Activated naive CD4-positive, alpha-beta T cell treated with anti-CD3 and anti-CD28 coated beads, Interleukin-2, amount 10 ng/mL, durations not matched to agents 7 days and 5 days (primary cell): ENCODE measurements around the gene PID1.

Experiments used
- CTCF ChIA-PET: fragments of 350-600 bp; sonication (Branson Sonifier 250); formaldehyde crosslinking; loops from one replicate; lab custom pipeline; 2021; ENCODE audit warnings: antibody characterized with exemption; lab: Charles Lee
- DNase-seq: peaks from one replicate; pipeline ENCODE4 v3.0.0-alpha.2; 2020
- H3K27ac Mint-ChIP-seq: one replicate; pipeline ENCODE4 v1.8.0; 2021; ENCODE audit warnings: mild to moderate bottlenecking, moderate library complexity, mixed read lengths
- H3K27me3 Mint-ChIP-seq: one replicate; pipeline ENCODE4 v1.8.0; 2021; ENCODE audit warnings: mild to moderate bottlenecking, mixed read lengths
- H3K36me3 Mint-ChIP-seq: one replicate; pipeline ENCODE4 v1.8.0; 2021; ENCODE audit warnings: mixed read lengths
- H3K4me1 Mint-ChIP-seq: one replicate; pipeline ENCODE4 v1.8.0; 2021; ENCODE audit warnings: mixed read lengths
- H3K4me3 Mint-ChIP-seq: one replicate; pipeline ENCODE4 v1.8.0; 2021; ENCODE audit warnings: mild to moderate bottlenecking, moderate library complexity, mixed read lengths
- H3K9me3 Mint-ChIP-seq: one replicate; pipeline ENCODE4 v1.8.0; 2021; ENCODE audit warnings: mixed read lengths

The PID1 gene

DNA sequence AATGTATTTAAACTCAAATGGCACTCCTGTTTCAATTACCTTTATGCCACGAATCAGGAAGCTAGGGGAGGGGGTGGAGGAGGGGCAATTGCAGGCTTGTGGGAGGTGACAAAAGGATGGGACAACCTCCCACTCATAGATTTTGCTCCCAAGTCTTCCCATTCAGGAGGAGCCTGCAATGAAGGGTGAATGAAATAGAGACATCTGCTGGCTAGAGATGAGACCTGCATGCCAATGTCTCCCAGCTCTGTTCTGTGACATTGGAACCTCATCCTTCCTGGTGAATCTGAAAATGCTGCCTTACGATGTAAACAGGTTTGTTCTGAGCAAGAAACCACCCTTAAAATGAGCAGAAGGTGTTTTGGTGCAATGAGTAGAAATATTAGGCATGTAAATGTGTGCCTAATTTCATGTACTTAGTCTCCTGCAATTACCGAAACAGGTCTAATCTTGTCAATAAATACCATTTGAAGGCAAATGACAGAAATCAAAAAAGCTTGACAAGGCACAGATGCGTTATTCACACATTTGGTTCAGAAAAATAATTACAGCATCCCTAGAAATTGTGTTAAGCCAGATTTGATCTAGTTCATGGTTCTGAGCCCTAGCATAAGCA is 2.7 kb upstream of the PID1 start:
- Mint-ChIP-seq H3K9me3 (no peaks in the 10 kb centered on the region), H3K36me3 (no peaks in the 10 kb centered on the region), H3K4me3 (no peak overlapping the region), H3K27ac (no peak overlapping the region), H3K4me1 (no peaks in the 10 kb centered on the region), H3K27me3 (peaks cover 18% of the 10 kb centered on the region)
- CTCF ChIA-PET = interaction anchor here (0.5 to 2.1 kb wide), 5 partner anchors 17 to 1383 kb away, joined by 3 to 15 read pairs (median 3); no protein-coding TSS in a partner anchor
- DNase-seq = no peak

DNA sequence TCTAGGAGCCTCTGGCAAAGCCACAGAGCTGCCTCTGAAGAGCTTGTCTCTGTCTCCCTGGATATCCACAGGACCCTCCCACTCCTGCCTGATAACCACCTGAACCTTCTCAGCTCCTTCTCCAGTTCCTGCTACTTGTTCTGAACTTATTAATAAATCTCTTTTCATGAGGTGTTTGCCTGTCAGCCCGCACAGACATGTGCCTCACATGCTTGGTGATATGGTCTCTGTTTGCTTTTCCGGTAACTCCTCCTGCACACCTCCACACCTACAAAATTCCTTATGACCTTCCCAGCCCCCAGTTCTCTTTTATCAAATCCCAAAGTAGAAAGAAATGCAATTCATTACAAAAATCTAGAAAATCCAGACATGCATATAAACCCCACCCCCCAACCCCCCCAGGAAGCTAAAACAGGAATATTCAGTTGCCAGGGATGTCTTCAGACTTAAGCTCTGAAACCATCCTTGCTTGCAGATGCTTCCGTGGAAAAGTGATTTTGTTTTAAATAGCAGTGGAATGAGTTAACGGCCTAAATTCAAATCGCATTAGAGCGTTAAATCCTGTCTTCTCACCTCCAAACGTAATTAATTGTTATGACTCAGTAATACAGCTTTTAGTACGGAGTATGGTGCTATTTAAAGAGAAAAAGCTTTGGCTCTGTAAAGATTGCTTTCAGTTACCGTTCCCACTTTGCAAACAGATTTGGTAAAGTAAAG is 2.1 kb upstream of the PID1 start:
- no peak overlapping the region for H3K27ac Mint-ChIP-seq
- DNase-seq = no peak
- H3K27me3 Mint-ChIP-seq = peaks cover 18% of the 10 kb centered on the region
- no peaks in the 10 kb centered on the region for H3K4me1 Mint-ChIP-seq
- no peaks in the 10 kb centered on the region for H3K36me3 Mint-ChIP-seq
- CTCF ChIA-PET = interaction anchor here (0.9 to 2.1 kb wide), 3 partner anchors 18 to 1383 kb away, joined by 3 to 15 read pairs (median 3); no protein-coding TSS in a partner anchor
- H3K4me3 Mint-ChIP-seq = no peak overlapping the region
- no peaks in the 10 kb centered on the region for H3K9me3 Mint-ChIP-seq

DNA sequence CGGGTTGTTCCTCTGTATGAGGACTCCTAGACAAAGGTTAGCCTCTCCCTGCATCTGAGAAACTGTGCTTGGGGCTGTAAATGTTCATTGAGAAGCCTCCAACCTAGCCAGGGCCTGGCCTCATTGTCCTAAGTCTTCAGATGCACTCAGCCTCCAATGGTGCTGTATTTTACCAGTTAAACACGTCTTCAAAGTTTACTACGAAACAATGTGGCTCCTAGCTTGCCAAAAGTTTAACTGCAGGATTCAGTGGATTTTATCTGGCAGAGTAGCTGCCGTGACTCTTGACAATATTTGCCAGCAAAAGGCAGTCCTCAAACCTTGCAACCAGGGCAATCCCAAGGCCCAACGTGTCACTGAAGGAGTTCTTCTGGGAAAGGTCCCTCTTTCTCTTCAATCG is 1.1 kb downstream of the PID1 start:
- Mint-ChIP-seq H3K27me3 (peaks cover 18% of the 10 kb centered on the region), H3K36me3 (no peaks in the 10 kb centered on the region), H3K4me1 (no peaks in the 10 kb centered on the region), H3K27ac (no peak overlapping the region), H3K9me3 (no peaks in the 10 kb centered on the region), H3K4me3 (no peak overlapping the region)
- no peak for DNase-seq
- CTCF ChIA-PET = no interaction called here

DNA sequence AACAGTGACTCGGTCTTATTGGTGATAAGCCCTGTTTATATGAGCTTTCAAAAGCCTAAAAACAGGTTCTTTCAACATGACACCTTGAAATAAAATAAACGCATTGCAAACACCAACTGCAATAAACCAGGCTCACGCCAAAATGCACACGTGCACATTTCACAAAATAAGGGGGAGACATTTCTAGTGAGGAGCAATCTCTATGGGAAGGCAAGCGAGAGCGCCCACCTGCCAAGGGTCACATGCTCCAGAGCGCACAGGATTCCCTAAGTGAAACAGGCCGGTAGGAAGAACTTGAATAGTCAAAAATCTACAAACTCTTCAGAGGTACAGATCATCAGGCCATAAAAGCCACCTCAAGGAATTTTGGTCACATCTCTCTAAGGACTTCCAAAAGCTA is 1.9 kb downstream of the PID1 start:
- H3K36me3 Mint-ChIP-seq = no peaks in the 10 kb centered on the region
- no peaks in the 10 kb centered on the region for H3K9me3 Mint-ChIP-seq
- H3K27me3 Mint-ChIP-seq = peaks cover 18% of the 10 kb centered on the region
- no peak overlapping the region for H3K27ac Mint-ChIP-seq
- CTCF ChIA-PET = no interaction called here
- no peak for DNase-seq
- no peaks in the 10 kb centered on the region for H3K4me1 Mint-ChIP-seq
- no peak overlapping the region for H3K4me3 Mint-ChIP-seq

DNA sequence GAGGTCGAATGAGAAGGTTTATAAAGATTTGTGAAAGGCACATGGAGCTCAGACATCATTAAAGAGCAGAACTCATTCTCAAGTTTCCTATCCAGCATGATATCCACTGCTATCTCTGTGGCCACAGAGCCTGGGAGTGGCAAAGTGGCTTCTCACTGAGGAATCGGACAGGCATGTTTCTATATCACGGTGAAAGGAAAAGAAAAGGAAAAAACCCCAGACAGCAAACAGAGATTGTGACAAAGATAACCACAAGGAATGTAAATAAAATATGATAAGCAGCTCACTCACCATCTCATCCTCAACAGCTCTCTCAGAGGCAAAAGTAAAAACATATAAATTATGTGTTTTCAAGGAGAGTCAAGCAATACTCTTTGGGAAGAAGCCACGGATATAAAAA is 2.5 kb downstream of the PID1 start:
- no peak overlapping the region for H3K27ac Mint-ChIP-seq

DNA sequence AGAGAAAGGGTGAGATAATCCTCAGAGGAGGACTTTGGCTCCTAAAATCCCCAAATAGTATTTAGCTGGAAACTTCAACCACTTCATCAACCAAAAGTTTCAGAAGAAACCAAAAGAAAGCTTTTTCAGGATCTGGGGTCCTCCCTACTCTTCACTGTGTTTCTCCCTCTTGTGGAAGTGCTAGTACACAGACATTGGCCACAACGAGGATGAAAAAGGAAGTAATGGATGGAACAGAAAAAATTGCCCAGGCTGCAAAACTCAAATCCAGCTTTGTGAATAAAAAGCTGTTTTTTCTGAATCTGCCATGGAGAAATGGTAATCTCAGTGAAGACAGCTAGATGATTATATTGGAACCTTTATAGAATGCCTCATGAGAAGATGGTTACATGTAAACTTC is 4.0 kb downstream of the PID1 start:
- Mint-ChIP-seq H3K4me1 (no peaks in the 10 kb centered on the region), H3K36me3 (no peaks in the 10 kb centered on the region), H3K4me3 (no peak overlapping the region), H3K27ac (no peak overlapping the region), H3K9me3 (no peaks in the 10 kb centered on the region), H3K27me3 (peaks cover 13% of the 10 kb centered on the region)
- no peak for DNase-seq
- CTCF ChIA-PET = no interaction called here

More for the DNA sequence above, 2.5 kb downstream of the PID1 start:
- H3K4me1 Mint-ChIP-seq = no peaks in the 10 kb centered on the region
- no peaks in the 10 kb centered on the region for H3K9me3 Mint-ChIP-seq
- no peak for DNase-seq
- H3K4me3 Mint-ChIP-seq = no peak overlapping the region
- no peaks in the 10 kb centered on the region for H3K36me3 Mint-ChIP-seq
- peaks cover 18% of the 10 kb centered on the region for H3K27me3 Mint-ChIP-seq
- CTCF ChIA-PET = interaction anchor here (0.6 kb wide), 1 partner anchor 32 kb away, joined by 3 read pairs; no protein-coding TSS in a partner anchor

DNA sequence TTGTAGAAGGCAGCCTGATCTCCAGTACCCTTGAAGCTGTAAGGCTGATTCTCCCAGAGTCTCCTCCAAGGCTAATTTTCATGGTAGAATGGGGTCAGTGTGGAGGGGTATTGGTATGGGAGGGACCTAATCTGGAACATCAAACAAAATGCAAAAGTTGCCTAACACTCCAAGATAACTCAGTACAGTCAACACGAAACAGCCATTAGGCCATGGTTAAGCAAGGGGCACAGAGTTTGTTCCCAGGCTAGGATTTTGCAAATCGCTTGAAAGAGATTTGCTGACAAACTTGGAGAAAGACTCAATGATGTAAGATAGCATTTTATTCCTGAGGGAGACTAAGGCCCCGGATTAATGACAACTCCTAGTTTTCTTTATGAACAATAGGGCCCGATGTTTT is 5.4 kb downstream of the PID1 start:
- CTCF ChIA-PET = no interaction called here
- H3K27ac Mint-ChIP-seq = no peak overlapping the region
- no peaks in the 10 kb centered on the region for H3K36me3 Mint-ChIP-seq

DNA sequence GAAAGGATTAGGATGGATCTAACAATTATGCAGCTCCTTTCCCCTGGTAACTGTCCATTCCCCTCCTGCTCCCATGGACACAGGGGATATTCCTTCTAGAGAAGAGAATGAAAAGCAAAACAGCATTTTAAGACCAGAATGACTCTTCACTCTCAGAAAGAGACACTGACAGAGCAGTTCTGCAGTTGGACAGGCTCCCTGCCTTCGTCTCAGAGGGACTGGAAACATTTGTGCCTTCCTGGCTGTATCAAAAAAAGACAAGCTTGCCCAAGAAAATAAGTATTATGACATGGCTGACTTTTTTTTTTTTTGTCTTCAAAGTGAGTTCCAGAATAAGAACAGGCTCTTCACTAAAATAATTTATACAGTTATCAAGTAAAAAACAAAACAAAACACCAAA is 9.5 kb downstream of the PID1 start:
- Mint-ChIP-seq H3K9me3 (peaks cover 2% of the 10 kb centered on the region), H3K36me3 (no peaks in the 10 kb centered on the region), H3K4me1 (no peaks in the 10 kb centered on the region), H3K27ac (no peak overlapping the region), H3K4me3 (no peak overlapping the region), H3K27me3 (no peaks in the 10 kb centered on the region)
- no peak for DNase-seq
- CTCF ChIA-PET = interaction anchor here (1.2 kb wide), 1 partner anchor 15 kb away, joined by 3 read pairs; no protein-coding TSS in a partner anchor

More for the DNA sequence above, 5.4 kb downstream of the PID1 start:
- no peak for DNase-seq
- Mint-ChIP-seq H3K4me1 (no peaks in the 10 kb centered on the region), H3K27me3 (peaks cover 3% of the 10 kb centered on the region), H3K9me3 (no peaks in the 10 kb centered on the region), H3K4me3 (no peak overlapping the region)

DNA sequence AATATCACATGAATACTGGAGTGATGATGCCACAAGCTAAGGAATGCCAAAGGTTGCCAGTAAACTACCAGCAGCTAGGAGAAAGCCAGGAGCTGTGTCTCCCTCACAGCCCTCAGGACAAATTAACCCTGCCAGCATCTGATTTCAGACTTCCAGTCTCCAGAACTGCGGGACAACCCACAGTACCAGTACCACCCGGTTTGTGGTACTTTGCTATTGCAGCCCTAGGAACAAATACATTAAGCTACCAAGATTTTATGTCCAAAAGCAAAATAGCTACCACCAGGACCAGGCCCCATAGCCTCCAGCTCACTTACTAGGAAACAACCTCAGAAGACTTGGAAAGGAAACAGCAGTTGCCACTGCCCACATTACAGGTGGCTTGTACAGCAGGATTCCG is 10.0 kb downstream of the PID1 start:
- H3K27ac Mint-ChIP-seq = no peak overlapping the region
- peaks cover 2% of the 10 kb centered on the region for H3K9me3 Mint-ChIP-seq
- H3K4me1 Mint-ChIP-seq = no peaks in the 10 kb centered on the region
- no peak for DNase-seq
- CTCF ChIA-PET = interaction anchor here (1.2 kb wide), 1 partner anchor 15 kb away, joined by 3 read pairs; no protein-coding TSS in a partner anchor
- no peaks in the 10 kb centered on the region for H3K36me3 Mint-ChIP-seq
- no peaks in the 10 kb centered on the region for H3K27me3 Mint-ChIP-seq
- no peak overlapping the region for H3K4me3 Mint-ChIP-seq

DNA sequence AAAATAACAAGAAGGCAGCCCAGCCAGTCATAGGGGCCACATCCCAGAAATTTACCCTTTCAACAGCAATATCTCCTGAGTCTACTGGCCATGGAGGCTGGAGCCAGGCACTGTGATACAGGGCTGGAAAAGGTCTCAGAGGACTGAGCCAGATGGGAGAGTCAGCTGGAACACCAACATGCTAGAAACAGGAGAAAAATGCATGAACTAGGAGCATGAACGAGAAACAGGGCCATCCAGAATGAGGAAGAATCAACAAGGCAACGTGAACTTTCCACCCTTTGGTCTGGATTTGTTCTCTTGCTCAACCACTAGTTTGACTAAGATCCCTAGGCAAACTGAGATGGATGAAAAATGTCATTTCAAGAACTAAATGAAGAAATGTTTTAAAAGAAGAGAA is 13.1 kb downstream of the PID1 start:
- H3K27me3 Mint-ChIP-seq = no peaks in the 10 kb centered on the region
- H3K27ac Mint-ChIP-seq = no peak overlapping the region
- H3K36me3 Mint-ChIP-seq = no peaks in the 10 kb centered on the region
- H3K4me3 Mint-ChIP-seq = no peak overlapping the region
- CTCF ChIA-PET = no interaction called here
- no peaks in the 10 kb centered on the region for H3K4me1 Mint-ChIP-seq
- H3K9me3 Mint-ChIP-seq = peaks cover 2% of the 10 kb centered on the region
- DNase-seq = no peak

DNA sequence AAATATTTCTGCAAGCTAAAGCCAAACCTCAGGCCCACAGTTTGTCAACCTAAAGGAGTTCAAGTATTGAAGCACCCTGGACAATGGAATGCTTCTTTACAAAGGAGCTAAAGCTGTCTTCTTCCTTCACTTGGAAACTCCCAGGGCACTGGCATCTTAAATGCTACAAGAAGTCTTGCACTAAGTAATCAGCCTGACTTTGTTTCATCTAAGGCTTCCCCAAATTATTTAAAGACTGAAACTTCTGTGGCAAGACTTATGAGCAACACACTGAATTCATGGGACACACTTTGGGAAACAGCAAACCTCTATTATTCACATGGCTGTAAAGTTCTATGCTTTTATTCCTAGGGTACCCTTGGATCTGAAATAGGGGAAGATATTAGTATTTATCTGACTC is 14.7 kb downstream of the PID1 start:
- CTCF ChIA-PET = no interaction called here
- Mint-ChIP-seq H3K4me1 (no peaks in the 10 kb centered on the region), H3K36me3 (no peaks in the 10 kb centered on the region), H3K27ac (no peak overlapping the region), H3K27me3 (no peaks in the 10 kb centered on the region), H3K9me3 (peaks cover 2% of the 10 kb centered on the region), H3K4me3 (no peak overlapping the region)
- DNase-seq = no peak

DNA sequence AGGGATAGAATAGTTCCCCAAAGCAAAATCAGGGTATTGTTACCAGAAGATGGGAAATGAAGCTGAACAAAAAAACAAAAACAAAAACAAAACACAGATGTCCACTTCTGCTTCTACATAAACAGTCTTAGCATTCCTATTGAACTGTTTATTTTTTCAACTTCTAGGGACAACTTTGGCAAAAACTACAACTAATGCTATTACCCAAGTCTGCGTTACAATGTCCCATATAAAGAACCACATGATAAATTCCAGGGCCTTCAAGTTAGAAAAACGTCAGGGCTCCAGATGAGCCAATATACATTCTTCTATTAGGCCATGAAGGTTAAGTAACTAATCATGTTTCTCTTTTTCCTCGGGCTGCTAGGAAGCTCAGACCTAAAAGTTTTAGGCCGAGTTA is 16.9 kb downstream of the PID1 start:
- CTCF ChIA-PET = interaction anchor here (0.7 kb wide), 1 partner anchor 58 kb away, joined by 3 read pairs; no protein-coding TSS in a partner anchor

DNA sequence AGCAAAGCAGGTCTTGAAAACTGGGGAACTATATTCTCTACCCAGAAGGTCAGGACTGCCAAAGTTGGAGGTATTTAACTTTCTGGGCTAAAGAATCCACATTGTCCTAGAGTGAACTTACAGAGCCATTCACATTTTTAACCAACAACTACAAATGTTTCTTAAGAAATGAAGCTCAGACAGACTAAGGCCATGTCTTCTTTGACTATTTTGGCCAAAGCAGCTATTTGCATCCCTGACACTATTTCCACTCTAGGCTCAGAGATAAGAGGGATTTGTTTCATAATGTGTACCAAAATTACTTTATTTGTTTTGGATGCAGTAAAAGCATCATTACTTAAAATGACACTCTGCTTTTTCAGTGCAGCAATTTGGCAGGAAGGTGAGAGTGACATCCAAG is 18.1 kb downstream of the PID1 start:
- CTCF ChIA-PET = no interaction called here
- Mint-ChIP-seq H3K9me3 (no peaks in the 10 kb centered on the region), H3K36me3 (no peaks in the 10 kb centered on the region), H3K4me3 (no peak overlapping the region), H3K4me1 (no peaks in the 10 kb centered on the region), H3K27ac (no peak overlapping the region), H3K27me3 (no peaks in the 10 kb centered on the region)
- DNase-seq = no peak

More for the DNA sequence above, 16.9 kb downstream of the PID1 start:
- Mint-ChIP-seq H3K9me3 (no peaks in the 10 kb centered on the region), H3K4me1 (no peaks in the 10 kb centered on the region), H3K27ac (no peak overlapping the region), H3K4me3 (no peak overlapping the region), H3K27me3 (no peaks in the 10 kb centered on the region), H3K36me3 (no peaks in the 10 kb centered on the region)
- no peak for DNase-seq

DNA sequence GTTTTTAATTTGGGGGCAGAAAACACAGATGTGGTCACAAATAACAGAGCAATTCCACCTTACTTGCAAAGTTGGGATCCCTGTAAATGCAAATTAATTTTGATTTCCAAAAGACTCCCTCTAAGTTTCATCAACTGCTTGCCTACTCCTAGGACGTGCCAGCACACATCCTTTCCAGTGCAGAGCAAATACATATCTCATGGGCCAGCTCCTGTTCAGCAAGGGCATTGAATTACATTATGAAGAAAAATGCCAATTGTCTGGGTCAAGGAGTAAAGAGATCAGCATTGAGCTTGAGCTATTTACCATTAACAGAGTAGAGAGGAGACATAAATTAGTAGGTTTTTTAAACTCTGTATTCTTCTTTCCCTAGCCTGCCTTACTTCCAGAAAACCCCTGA is 18.8 kb downstream of the PID1 start:
- H3K9me3 Mint-ChIP-seq = no peaks in the 10 kb centered on the region
- H3K27ac Mint-ChIP-seq = no peak overlapping the region
- H3K27me3 Mint-ChIP-seq = no peaks in the 10 kb centered on the region
- no peaks in the 10 kb centered on the region for H3K4me1 Mint-ChIP-seq
- CTCF ChIA-PET = no interaction called here
- no peaks in the 10 kb centered on the region for H3K36me3 Mint-ChIP-seq
- no peak overlapping the region for H3K4me3 Mint-ChIP-seq
- no peak for DNase-seq

DNA sequence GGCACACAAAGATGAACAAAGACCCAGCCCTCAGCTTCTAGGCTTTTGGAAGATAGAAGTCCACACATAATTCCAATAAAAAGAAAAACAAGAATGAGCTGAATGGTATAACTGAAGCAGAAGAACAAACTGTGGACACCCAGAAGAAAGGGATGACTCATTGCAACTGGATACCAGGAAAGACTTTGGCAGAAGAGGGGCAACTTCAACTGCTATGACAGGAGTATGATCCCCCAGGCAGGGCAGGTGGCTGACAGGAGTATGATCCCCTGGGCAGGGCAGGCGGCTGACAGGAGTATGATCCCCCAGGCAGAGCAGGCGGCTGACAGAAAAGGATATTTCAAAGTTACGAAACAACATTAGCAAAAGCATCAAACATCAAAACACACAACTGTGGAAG is 21.6 kb downstream of the PID1 start:
- Mint-ChIP-seq H3K36me3 (no peaks in the 10 kb centered on the region), H3K9me3 (no peaks in the 10 kb centered on the region), H3K27ac (no peak overlapping the region), H3K27me3 (no peaks in the 10 kb centered on the region), H3K4me3 (no peak overlapping the region), H3K4me1 (no peaks in the 10 kb centered on the region)
- CTCF ChIA-PET = no interaction called here
- DNase-seq = no peak
